GM13976 (cell line): Measurements from ENCODE around the gene NKAPD1.
"Not testable (repeated sequence)": the region's sequence is repeated elsewhere in the genome, so short reads cannot be mapped to it uniquely, and the experiment has no call there.

Experiments
- DNase-seq: peaks from one replicate; pipeline ENCODE4 v3.0.0; 2012; ENCODE audit warnings: low spot score
- in situ Hi-C: fragments of 300-500 bp; cut with MboI; formaldehyde crosslinking; loops from one replicate; pipeline ENCODE4 v1.12.0; 2022; ENCODE audit warnings: low sequenced_read_pairs, mixed read lengths, inconsistent platforms; ENCODE audit not compliant: unreplicated experiment
- TF ChIP-seq, protein P1 (sequence below): IDR thresholded peaks from 2 replicates; pipeline ENCODE4 v1.5.1; 2012; ENCODE audit warnings: borderline replicate concordance, mild to moderate bottlenecking; ENCODE audit not compliant: insufficient read depth; ENCODE audit errors: extremely low read depth, missing control alignments, control extremely low read depth

Gene NKAPD1

GRCh38 chr11:112073941-112074811, at the start of gene NKAPD1, which contains the start of gene PIH1D2:
Gene NKAPD1, plus strand, starts transcription at chr11:112074299. Its CDS starts 1,276 bp downstream, at chr11:112075575.
Gene PIH1D2, minus strand, starts transcription at chr11:112074017. Its CDS starts 843 bp downstream, at chr11:112073174.
- DNase-seq, result peak; percentile 82
- in situ Hi-C loops, result no loop called here
- TF ChIP-seq, protein P1, sequence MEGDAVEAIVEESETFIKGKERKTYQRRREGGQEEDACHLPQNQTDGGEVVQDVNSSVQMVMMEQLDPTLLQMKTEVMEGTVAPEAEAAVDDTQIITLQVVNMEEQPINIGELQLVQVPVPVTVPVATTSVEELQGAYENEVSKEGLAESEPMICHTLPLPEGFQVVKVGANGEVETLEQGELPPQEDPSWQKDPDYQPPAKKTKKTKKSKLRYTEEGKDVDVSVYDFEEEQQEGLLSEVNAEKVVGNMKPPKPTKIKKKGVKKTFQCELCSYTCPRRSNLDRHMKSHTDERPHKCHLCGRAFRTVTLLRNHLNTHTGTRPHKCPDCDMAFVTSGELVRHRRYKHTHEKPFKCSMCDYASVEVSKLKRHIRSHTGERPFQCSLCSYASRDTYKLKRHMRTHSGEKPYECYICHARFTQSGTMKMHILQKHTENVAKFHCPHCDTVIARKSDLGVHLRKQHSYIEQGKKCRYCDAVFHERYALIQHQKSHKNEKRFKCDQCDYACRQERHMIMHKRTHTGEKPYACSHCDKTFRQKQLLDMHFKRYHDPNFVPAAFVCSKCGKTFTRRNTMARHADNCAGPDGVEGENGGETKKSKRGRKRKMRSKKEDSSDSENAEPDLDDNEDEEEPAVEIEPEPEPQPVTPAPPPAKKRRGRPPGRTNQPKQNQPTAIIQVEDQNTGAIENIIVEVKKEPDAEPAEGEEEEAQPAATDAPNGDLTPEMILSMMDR, result no peak

DNA sequence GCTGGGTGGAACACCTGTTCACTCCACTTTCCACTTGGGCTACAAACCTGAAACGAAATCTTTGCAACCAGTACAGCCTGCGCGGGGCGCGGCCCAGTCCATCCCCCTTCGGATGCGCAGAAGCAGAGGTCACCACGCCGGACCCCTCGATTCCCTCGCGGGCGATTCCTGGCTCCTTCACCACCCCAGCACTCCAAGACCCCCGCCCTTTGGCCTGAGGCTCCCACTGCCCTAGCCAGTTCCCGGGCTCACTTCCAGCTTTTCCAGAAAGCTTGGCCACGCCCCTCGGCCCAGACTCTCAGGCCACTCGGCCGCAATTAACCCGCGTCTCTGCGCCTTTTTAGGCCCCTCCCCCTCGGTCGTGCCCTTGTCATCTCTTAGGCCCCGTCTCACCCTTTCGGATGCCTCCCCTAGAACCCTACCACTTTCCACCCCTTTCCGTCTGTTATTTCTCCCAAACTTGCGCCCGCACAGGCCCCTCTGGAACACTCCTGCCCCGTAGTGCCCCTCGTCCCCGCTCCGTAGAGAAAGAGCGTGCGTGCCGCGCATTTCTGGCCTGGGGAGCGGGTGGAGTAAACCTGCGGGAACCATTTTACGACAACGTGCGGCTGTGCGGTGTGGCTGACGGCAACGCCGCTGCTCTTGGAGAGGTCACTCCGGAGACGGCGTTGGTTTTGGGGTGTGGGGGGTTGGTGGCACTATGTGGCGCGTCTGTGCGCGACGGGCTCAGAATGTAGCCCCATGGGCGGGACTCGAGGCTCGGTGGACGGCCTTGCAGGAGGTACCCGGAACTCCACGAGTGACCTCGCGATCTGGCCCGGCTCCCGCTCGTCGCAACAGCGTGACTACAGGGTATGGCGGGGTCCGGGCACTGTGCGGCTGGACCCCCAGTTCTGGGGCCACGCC, 49.1 kb upstream of the NKAPD1 start, which contains the start of gene DLAT:
TSS of gene DLAT (plus strand) at position 636 of the 906 bp plus-strand sequence. CDS start at position 701, 65 bp downstream.
- DNase-seq, result peak; percentile 91
- TF ChIP-seq, protein P1, result no peak
- in situ Hi-C loops, result no loop called here

GRCh38 chr11:112025707-112026106, 48.4 kb upstream of the NKAPD1 start:
- peak; percentile 41 for DNase-seq
- in situ Hi-C loops, result no loop called here
- TF ChIP-seq, protein P1, result no peak

DNA sequence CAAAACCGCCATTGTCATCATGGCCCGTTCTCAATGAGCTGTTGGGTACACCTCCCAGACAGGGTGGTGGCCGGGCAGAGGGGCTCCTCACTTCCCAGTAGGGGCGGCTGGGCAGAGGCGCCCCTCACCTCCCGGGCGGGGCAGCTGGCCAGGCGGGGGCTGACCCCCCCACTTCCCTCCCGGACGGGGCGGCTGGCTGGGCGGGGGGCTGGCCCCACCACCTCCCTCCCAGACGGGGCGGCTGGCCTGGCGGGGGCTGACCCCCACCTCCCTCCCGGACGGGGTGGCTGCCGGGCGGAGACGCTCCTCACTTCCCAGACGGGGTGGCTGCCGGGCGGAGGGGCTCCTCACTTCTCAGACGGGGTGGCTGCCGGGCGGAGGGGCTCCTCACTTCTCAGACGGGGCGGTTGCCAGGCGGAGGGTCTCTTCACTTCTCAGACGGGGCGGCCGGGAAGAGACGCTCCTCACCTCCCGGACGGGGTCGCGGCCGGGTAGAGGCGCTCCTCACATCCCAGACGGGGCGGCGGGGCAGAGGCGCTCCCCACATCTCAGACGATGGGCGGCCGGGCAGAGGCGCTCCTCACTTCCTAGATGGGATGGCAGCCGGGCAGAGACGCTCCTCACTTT, 47.2 kb upstream of the NKAPD1 start:
- in situ Hi-C loops, DNase-seq: not testable (repeated sequence)

DNA sequence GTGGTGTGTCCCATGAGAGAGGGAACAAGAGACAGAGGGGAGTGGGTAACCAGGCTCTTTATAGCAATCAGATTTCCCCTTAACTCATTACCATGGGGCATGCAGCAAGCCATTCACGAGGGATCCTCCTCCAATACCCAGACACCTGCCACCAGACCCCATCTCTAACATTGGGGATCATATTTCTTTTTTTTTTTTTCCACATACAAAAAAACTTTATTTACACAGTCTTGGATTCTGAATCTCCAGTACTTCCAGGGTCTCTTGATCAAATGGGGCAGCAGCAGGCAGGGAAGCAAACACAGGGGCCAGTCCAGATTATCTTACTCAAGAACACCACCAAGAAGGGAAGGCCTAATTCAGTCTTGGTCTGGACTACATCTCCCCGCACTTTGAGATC, 44.6 kb upstream of the NKAPD1 start:
- TF ChIP-seq, protein P1, result no peak
- DNase-seq, result no peak
- in situ Hi-C loops, result no loop called here

DNA sequence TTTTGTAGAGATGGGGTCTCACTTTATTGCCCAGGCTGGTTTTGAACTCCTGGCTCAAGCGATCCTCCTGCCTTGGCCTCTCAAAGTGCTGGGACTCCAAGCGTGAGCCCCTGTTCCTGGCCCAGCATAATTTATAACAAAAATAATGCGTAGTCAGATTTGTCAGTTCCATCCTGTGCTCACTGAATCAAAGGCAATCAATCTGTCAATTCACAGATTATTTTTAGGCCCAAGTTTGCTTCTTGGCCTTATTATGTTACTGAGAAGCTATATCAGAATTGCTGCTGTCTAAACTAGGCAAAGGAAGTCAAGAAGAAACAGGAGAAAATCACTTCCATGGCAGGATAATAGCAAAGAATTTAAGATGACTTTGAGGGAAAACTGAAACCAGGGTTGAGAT, 40.2 kb upstream of the NKAPD1 start:
- DNase-seq, result no peak
- TF ChIP-seq, protein P1, result no peak
- in situ Hi-C loops, result no loop called here

DNA sequence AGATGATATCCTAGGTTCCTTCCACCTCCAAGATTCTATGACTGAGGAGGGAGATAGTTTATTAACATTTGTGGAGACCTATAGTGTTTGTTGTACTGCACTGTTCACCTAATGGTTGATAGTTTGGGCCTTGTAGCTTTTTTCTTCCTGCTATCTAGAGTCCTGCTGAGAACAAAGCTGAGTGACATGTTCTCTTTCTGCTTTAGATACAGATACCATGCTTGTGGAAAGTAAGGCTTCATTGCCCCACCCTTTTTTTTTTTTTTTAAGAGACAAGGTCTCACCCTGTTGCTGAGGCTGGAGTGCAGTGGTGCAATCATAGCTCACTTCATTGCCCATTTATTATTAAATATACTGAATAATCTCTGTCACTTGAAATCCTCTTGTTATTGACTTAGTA, 36.6 kb upstream of the NKAPD1 start:
- in situ Hi-C loops, result no loop called here
- TF ChIP-seq, protein P1, result no peak
- no peak for DNase-seq
